ENCODE measurements around the gene TUT7.
"Not testable (repeated sequence)": the region's sequence is repeated elsewhere in the genome, so short reads cannot be mapped to it uniquely, and the experiment has no call there.

Gene TUT7

GRCh38 chr9:86301686-86302085 lies 52.5 kb downstream of the TUT7 start:
- DNase-seq (ENCODE audit: low read depth in 2 of 2), result no peak

- no peak for DNase-seq (ENCODE audit: low read depth in 2 of 2)
Measured at GRCh38 chr9:86300701-86301100, 53.5 kb downstream of the TUT7 start.

GRCh38 chr9:86298873-86299272 lies 55.3 kb downstream of the TUT7 start:
- DNase-seq (ENCODE audit: low read depth in 2 of 2), result no peak

- DNase-seq (ENCODE audit: low read depth in 2 of 2), result not testable (repeated sequence)
Measured at GRCh38 chr9:86290341-86290740, 63.9 kb downstream of the TUT7 start.

GRCh38 chr9:86288499-86289198 lies 65.6 kb downstream of the TUT7 start:
- DNase-seq (ENCODE audit: low read depth in 2 of 2), result no peak

GRCh38 chr9:86287013-86287412 lies 67.2 kb downstream of the TUT7 start:
- no peak for DNase-seq (ENCODE audit: low read depth in 2 of 2)

GRCh38 chr9:86286278-86286677 lies 67.9 kb downstream of the TUT7 start:
- no peak for DNase-seq (ENCODE audit: low read depth in 2 of 2)

- no peak for DNase-seq (ENCODE audit: low read depth in 2 of 2)
Measured at GRCh38 chr9:86285261-86285660, 68.9 kb downstream of the TUT7 start.

- DNase-seq (ENCODE audit: low read depth in 2 of 2), result peak in 1 of 2 donors; percentile 45
Measured at GRCh38 chr9:86282979-86283535, 71.2 kb downstream of the TUT7 start.

GRCh38 chr9:86282077-86282978 lies 71.9 kb downstream of the TUT7 start, which contains the start of gene ISCA1:
Gene ISCA1, minus strand, starts transcription at chr9:86282538. Its CDS starts 80 bp downstream, at chr9:86282458.
- peak; percentile 98 to 99 for DNase-seq (ENCODE audit: low read depth in 2 of 2)

- DNase-seq (ENCODE audit: low read depth in 2 of 2), result peak in 1 of 2 donors; percentile 5
Measured at GRCh38 chr9:86281593-86282076, 72.6 kb downstream of the TUT7 start.

GRCh38 chr9:86280580-86280979 lies 73.6 kb downstream of the TUT7 start:
- no peak for DNase-seq (ENCODE audit: low read depth in 2 of 2)

- no peak for DNase-seq (ENCODE audit: low read depth in 2 of 2)
Measured at GRCh38 chr9:86279839-86280238, 74.4 kb downstream of the TUT7 start.

- no peak for DNase-seq (ENCODE audit: low read depth in 2 of 2)
Measured at GRCh38 chr9:86277072-86277471, 77.1 kb downstream of the TUT7 start.

- DNase-seq (ENCODE audit: low read depth in 2 of 2), result no peak
Measured at GRCh38 chr9:86275962-86276361, 78.2 kb downstream of the TUT7 start.

- DNase-seq (ENCODE audit: low read depth in 2 of 2), result no peak
Measured at GRCh38 chr9:86274821-86275643, 79.2 kb downstream of the TUT7 start.

- DNase-seq (ENCODE audit: low read depth in 2 of 2), result no peak
Measured at GRCh38 chr9:86272221-86272620, 82.0 kb downstream of the TUT7 start.

GRCh38 chr9:86263876-86264275 lies 90.3 kb downstream of the TUT7 start:
- DNase-seq (ENCODE audit: low read depth in 2 of 2), result no peak

GRCh38 chr9:86262492-86262891 lies 91.7 kb downstream of the TUT7 start:
- DNase-seq (ENCODE audit: low read depth in 2 of 2), result no peak

- DNase-seq (ENCODE audit: low read depth in 2 of 2), result no peak
Measured at GRCh38 chr9:86259557-86259956, 94.7 kb downstream of the TUT7 start, which contains the start of gene C9orf153. Gene C9orf153, minus strand, starts transcription at chr9:86259657. Its CDS starts 30,054 bp downstream, at chr9:86229603.

GRCh38 chr9:86257391-86257790 lies 96.8 kb downstream of the TUT7 start:
- DNase-seq (ENCODE audit: low read depth in 2 of 2), result no peak

All from activated CD4-positive, alpha-beta T cell treated with anti-CD3 and anti-CD28 coated beads for 24 hours (primary cell).